Mesothelial cell of epicardium (in vitro differentiated cells): ENCODE data around the gene PPP2R1A. TPM values are rescaled to one million over a fixed set of nuclear protein-coding genes. Genes with fewer than 3 reads are reported as not detected.

ENCODE experiments used
- DNase-seq, 2 experiments: peaks; one replicate each; pipeline ENCODE4 v3.0.0; 2021; ENCODE audit warnings: low spot score in 2 of 2; ENCODE audit not compliant: unreplicated experiment in 2 of 2
- H3K27ac Mint-ChIP-seq: 2 replicates; pipeline ENCODE4 v1.8.0; 2021; ENCODE audit warnings: mixed read lengths
- H3K27me3 Mint-ChIP-seq: 2 replicates; pipeline ENCODE4 v1.8.0; 2021; ENCODE audit warnings: low read depth, mixed read lengths
- H3K36me3 Mint-ChIP-seq: 2 replicates; pipeline ENCODE4 v1.8.0; 2021; ENCODE audit warnings: mixed read lengths
- H3K4me1 Mint-ChIP-seq: 2 replicates; pipeline ENCODE4 v1.8.0; 2021; ENCODE audit warnings: mixed read lengths
- H3K4me3 Mint-ChIP-seq: 2 replicates; pipeline ENCODE4 v1.8.0; 2021; ENCODE audit warnings: mild to moderate bottlenecking, moderate library complexity, mixed read lengths
- H3K9me3 Mint-ChIP-seq: 2 replicates; pipeline ENCODE4 v1.8.0; 2021; ENCODE audit warnings: mixed read lengths
- total RNA-seq: library from RNA; stranded (reverse); gene quantifications from 3 replicates; pipeline ENCODE4 v1.2.1, GENCODE V29; 2021
- TF ChIP-seq, protein P1 (sequence below): fragments of 200-600 bp; sonication (generic); IDR thresholded peaks from one replicate; pipeline ENCODE4 v1.5.0; 2021; ENCODE audit warnings: antibody characterized with exemption; ENCODE audit not compliant: unreplicated experiment

PPP2R1A gene
- total RNA-seq, 1 donor from 2014 or later: 314 TPM

GRCh38 chr19:52227196-52227940, 37.5 kb downstream of the PPP2R1A start:
- H3K27ac Mint-ChIP-seq: no peak overlapping the region
- H3K4me3 Mint-ChIP-seq: no peak overlapping the region
- H3K36me3 Mint-ChIP-seq: peaks cover 49% of the 10 kb centered on the region
- H3K4me1 Mint-ChIP-seq: no peaks in the 10 kb centered on the region
- no peaks in the 10 kb centered on the region for H3K9me3 Mint-ChIP-seq
- TF ChIP-seq, protein P1, sequence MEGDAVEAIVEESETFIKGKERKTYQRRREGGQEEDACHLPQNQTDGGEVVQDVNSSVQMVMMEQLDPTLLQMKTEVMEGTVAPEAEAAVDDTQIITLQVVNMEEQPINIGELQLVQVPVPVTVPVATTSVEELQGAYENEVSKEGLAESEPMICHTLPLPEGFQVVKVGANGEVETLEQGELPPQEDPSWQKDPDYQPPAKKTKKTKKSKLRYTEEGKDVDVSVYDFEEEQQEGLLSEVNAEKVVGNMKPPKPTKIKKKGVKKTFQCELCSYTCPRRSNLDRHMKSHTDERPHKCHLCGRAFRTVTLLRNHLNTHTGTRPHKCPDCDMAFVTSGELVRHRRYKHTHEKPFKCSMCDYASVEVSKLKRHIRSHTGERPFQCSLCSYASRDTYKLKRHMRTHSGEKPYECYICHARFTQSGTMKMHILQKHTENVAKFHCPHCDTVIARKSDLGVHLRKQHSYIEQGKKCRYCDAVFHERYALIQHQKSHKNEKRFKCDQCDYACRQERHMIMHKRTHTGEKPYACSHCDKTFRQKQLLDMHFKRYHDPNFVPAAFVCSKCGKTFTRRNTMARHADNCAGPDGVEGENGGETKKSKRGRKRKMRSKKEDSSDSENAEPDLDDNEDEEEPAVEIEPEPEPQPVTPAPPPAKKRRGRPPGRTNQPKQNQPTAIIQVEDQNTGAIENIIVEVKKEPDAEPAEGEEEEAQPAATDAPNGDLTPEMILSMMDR: no peak
- H3K27me3 Mint-ChIP-seq: no peaks in the 10 kb centered on the region
- no peak for DNase-seq

GRCh38 chr19:52227980-52228379, 38.1 kb downstream of the PPP2R1A start:
- Mint-ChIP-seq H3K4me3 (no peak overlapping the region), H3K27me3 (no peaks in the 10 kb centered on the region), H3K9me3 (no peaks in the 10 kb centered on the region)

DNA sequence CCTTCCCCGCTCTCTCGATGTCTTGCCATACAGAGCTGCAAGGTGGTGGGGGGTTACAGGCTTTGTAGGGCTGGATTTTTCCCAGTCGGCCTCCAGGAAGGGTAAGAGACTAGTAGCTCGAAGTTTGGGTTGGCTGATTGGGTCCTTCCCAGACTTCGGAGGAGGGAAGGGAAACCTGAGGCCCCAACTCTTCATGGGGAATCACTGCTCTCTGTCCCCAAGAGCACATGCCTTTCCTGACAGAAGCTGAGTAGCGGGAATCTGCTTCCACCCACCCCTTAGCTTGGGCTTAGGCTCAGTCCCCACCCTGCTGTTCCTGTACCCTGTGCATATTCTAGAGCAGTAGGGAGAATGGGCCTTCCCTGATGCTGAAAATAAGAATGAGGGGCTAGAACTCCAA, 39.7 kb downstream of the PPP2R1A start:
- Mint-ChIP-seq H3K36me3 (peaks cover 27% of the 10 kb centered on the region), H3K27me3 (no peaks in the 10 kb centered on the region), H3K9me3 (no peaks in the 10 kb centered on the region), H3K27ac (no peak overlapping the region), H3K4me3 (no peak overlapping the region), H3K4me1 (no peaks in the 10 kb centered on the region)
- DNase-seq: no peak
- TF ChIP-seq, protein P1: no peak

More at GRCh38 chr19:52227980-52228379, 38.1 kb downstream of the PPP2R1A start:
- no peak for DNase-seq
- TF ChIP-seq, protein P1: no peak
- Mint-ChIP-seq H3K4me1 (no peaks in the 10 kb centered on the region), H3K36me3 (peaks cover 42% of the 10 kb centered on the region), H3K27ac (no peak overlapping the region)

DNA sequence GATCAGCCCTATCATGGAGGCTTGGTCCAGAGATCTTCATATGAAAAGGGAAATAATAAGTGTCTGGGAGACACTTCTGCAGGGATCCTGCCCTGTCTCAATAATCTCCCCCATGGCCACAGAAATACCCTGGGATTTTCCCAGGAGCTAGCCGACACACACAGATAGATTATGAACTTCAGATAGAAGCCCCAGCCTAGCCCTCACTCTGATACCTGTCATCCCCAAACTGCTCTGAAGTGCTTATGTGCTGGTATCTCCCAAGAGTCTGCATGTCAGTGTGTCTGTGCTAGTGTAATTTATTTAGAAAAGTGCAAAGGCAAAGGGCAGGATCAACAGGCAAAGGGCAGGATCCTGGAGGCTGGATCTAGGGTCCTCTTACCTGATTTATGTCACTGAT, 40.8 kb downstream of the PPP2R1A start:
- Mint-ChIP-seq H3K27ac (peak overlapping the region; percentile 47), H3K4me3 (no peak overlapping the region), H3K27me3 (no peaks in the 10 kb centered on the region), H3K4me1 (no peaks in the 10 kb centered on the region), H3K36me3 (peaks cover 21% of the 10 kb centered on the region), H3K9me3 (no peaks in the 10 kb centered on the region)
- TF ChIP-seq, protein P1: no peak
- DNase-seq: no peak

DNA sequence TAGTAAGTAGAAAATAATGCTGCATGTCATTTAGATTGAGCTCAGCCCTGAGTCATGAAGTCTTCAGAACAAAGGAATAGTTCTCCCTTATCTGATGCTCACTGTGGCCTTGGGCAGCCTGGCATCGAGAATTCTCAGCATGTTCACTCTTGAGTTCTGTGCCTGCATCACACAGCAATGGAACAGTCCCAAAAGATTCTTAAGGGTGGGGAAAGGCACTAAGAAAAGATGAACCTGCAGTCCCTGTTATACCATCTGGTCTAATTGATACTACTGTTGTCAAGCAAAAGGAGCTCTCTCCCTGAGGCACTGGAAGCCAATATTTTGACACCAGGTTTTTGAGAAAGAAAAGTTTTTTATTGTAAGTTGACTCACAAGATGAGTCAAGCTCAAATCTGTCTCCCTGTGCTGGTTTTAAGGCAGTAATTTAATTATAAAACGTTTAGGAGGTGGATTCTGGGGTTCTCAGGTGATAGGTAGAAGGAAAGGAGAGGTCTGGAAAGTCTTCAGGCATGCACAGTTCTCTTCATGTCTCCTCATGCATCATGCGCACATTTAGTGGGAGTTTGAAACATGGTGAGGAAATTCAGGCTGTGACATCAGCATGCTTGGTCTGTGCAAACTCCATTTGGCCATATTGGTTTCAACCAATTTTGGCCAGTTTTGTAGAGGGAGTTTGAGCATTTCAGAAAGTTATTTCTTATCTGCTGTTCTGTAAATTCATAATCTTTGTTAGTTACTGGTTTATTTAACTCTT, 41.5 kb downstream of the PPP2R1A start:
- no peaks in the 10 kb centered on the region for H3K27me3 Mint-ChIP-seq
- no peak for DNase-seq
- no peaks in the 10 kb centered on the region for H3K4me1 Mint-ChIP-seq
- H3K36me3 Mint-ChIP-seq: peaks cover 15% of the 10 kb centered on the region
- no peaks in the 10 kb centered on the region for H3K9me3 Mint-ChIP-seq
- H3K4me3 Mint-ChIP-seq: no peak overlapping the region
- TF ChIP-seq, protein P1: no peak
- no peak overlapping the region for H3K27ac Mint-ChIP-seq
